Heart right ventricle (tissue), 16 donors: Measurements from ENCODE around the gene DCST1. TPM values are rescaled to one million over a fixed set of nuclear protein-coding genes. Genes with fewer than 3 reads are reported as not detected.
A peak's percentile ranks its signal among the peaks of the same experiment; 100 is the strongest.

Source experiments
- ATAC-seq, 8 donors: fragments of 200-7000 bp; cut with Tn5 transposase; one replicate each; pipeline ENCODE4 v1.9.1; 2020; ENCODE audit warnings: mild to moderate bottlenecking in 8 of 8, moderate library complexity in 8 of 8, moderate number of reproducible peaks in 1 of 8
- DNase-seq, 2 donors: peaks; one replicate each; pipeline ENCODE4 v3.0.0-alpha.2; 2020
- H3K27ac ChIP-seq, 10 donors: fragments of 200-600 bp; sonication (generic) in 2 of 10; one replicate each; pipeline versions ENCODE4 v1.5.0 to v1.8.0; 2020 to 2022; ENCODE audit warnings: mild to moderate bottlenecking in 3 of 10
- H3K27me3 ChIP-seq, 7 donors: fragments of 200-600 bp; one replicate each; pipeline ENCODE4 v1.8.0; 2021 to 2022; ENCODE audit warnings: mild to moderate bottlenecking in 2 of 7
- H3K36me3 ChIP-seq, 9 donors: fragments of 200-600 bp; sonication (generic) in 1 of 9; one replicate each; pipeline versions ENCODE4 v1.5.0 to v1.8.0; 2020 to 2022; ENCODE audit warnings: mild to moderate bottlenecking in 2 of 9
- H3K4me1 ChIP-seq, 9 donors: fragments of 200-600 bp; sonication (generic) in 1 of 9; one replicate each; pipeline versions ENCODE4 v1.5.0 to v1.8.0; 2020 to 2022; ENCODE audit warnings: mild to moderate bottlenecking in 4 of 9
- H3K4me3 ChIP-seq, 10 donors: fragments of 200-600 bp; sonication (generic) in 2 of 10; one replicate each; pipeline versions ENCODE4 v1.5.0 to v1.8.0; 2020 to 2022; ENCODE audit warnings: mild to moderate bottlenecking in 7 of 10, moderate library complexity in 2 of 10
- H3K9me3 ChIP-seq, 11 donors: fragments of 200-600 bp in 10 of 11; sonication (generic) in 2 of 11; one replicate each; pipeline versions ENCODE4 v1.5.0 to v1.8.0; 2013 to 2022; ENCODE audit warnings: mild to moderate bottlenecking in 2 of 11, control low read depth in 1 of 11, moderate library complexity in 1 of 11
- WGBS, 2 donors: extraction: QIAGEN DNeasy Blood & Tissue Kit; methylation state at CpG; one replicate each; pipeline ENCODE4 v1.1.7; 2013; ENCODE audit warnings: inconsistent platforms in 1 of 2; 5-methylcytosine and 5-hydroxymethylcytosine counted together
- intact Hi-C, 10 donors: fragments of 100-400 bp; cut with DNase I; formaldehyde crosslinking; loops; one replicate each; pipeline versions ENCODE4 v1.11.1 to v1.14.2; 2022
- polyA plus RNA-seq, 2 donors: library from polyadenylated mRNA; stranded (reverse); fragments of 200-250 nt; gene quantifications; one replicate each; pipeline ENCODE4 v1.2.3, GENCODE V29; 2013
- total RNA-seq, 10 donors: library from RNA; stranded (reverse); fragmentation: NEBNext Ultra II Directional in 3 of 10; extraction: Animal tissue kit (Norgen Biotek cat#: 25700) in 3 of 10; gene quantifications; one replicate each; pipeline versions ENCODE4 v1.2.1 to v1.2.4, GENCODE V29; 2021 to 2023
- TF ChIP-seq, protein P1 (sequence below), 9 donors: fragments of 200-600 bp; sonication (generic) in 2 of 9; IDR thresholded peaks; one replicate each; pipeline versions ENCODE4 v1.5.0 to v1.8.0; 2021 to 2022; ENCODE audit warnings: antibody characterized with exemption in 9 of 9, mild to moderate bottlenecking in 5 of 9, moderate library complexity in 1 of 9
- donor health status: Arrhythmogenic right ventricular cardiomyopathy.
- donor health status: ischemic (EF 13 %, LVEDD 7.1; RV severe dilation, severe dysfunction).
- donor health status: healthy with polysubstance abuse.
- donor health status: DM: no; HTN: yes; CAD: no.
- donor health status: DM: no; HTN: no; CAD: no.
- donor health status: ischemic (EF 25% LVEDD 6.9; RV normal size, moderate dysfunction).
- donor health status: ischemic (EF 25% LVEDD 5.7; RV mildly dilated, moderate dysfunction).
- donor health status: healthy.
- donor health status: DM: yes; HTN: yes; CAD: no.
- donor health status: Ischemic cardiomyopathy.
- donor health status: ischemic (EF 35%, LVEDD 5.7; RV mildly dilated, moderate dysfunction).
- donor health status: nonischemic (EF 11% LVEDD 7.7; RV severe dilation, severe dysfunction).
- donor health status: DM: yes; HTN: yes; CAD: no.
- donor health status: PGD.
- donor health status: ischemic (EF 29% LVEDD 5.4; RV normal size, mild dysfunction).
- donor health status: nonischemic (EF 23%, LVEDD 6.1; RV moderate dilation, normal function).

DCST1 gene
- total and polyA plus RNA-seq, 12 donors = 0.29 TPM; not detected in 11

DNA sequence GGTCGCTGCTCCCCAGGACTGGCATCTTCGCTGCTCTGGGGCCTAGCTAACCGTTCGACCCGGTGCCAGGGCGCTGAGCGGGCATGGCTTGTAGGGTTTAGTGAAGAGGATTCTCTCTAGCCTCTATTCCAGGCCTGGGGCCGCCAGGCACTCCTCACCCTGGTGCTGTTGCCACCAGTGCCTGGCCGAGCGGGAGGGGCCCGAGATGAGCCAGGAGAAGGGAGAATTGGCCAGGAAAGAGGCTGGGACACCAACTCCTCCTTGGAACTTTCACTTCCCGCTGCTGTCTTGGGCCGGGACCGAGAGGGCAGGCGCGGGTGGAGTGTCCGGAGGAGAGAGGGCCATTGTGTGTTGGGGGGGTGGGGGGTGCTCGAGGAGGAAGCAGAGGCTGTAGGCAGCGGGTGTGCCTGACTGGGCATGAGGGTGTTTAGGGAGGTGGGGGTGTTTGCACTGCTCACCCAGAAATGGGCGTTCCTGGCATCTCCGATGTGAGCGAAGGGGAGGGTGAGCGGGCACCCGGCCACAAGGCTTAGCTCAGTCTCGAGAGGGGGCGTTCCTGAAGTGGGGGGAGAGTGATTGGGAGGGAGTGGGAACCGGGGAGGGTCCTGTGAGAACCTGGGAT, 18.3 kb downstream of the DCST1 start:
- Histone ChIP-seq H3K4me3 (peak overlapping the region; percentile 51 to 98 (median 84)), H3K4me1 (peaks cover 12 to 45% (median 27%) of the 10 kb centered on the region in 9 donors), H3K27ac (peak overlapping the region; percentile 53 to 98 (median 94)), H3K36me3 (peaks cover 0 to 38% (median 20%) of the 10 kb centered on the region in 9 donors), H3K9me3 (no peaks in the 10 kb centered on the region), H3K27me3 (no peaks in the 10 kb centered on the region)
- TF ChIP-seq, protein P1, sequence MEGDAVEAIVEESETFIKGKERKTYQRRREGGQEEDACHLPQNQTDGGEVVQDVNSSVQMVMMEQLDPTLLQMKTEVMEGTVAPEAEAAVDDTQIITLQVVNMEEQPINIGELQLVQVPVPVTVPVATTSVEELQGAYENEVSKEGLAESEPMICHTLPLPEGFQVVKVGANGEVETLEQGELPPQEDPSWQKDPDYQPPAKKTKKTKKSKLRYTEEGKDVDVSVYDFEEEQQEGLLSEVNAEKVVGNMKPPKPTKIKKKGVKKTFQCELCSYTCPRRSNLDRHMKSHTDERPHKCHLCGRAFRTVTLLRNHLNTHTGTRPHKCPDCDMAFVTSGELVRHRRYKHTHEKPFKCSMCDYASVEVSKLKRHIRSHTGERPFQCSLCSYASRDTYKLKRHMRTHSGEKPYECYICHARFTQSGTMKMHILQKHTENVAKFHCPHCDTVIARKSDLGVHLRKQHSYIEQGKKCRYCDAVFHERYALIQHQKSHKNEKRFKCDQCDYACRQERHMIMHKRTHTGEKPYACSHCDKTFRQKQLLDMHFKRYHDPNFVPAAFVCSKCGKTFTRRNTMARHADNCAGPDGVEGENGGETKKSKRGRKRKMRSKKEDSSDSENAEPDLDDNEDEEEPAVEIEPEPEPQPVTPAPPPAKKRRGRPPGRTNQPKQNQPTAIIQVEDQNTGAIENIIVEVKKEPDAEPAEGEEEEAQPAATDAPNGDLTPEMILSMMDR (IDR thresholded peaks at IDR 0.05) = no peak
- intact Hi-C loops = loop anchor here in 4 of 10 donors (2.0 to 10.0 kb wide), 7 partner anchors 33 to 567 kb away; partner anchors contain the start of genes CKS1B (in 2 of the 4), SHC1 (in 2 of the 4), PBXIP1 (in 1 of the 4) and ZBTB7B (in 1 of the 4)
- WGBS, 2 donors = 3 to 5% methylated on average over 25 to 27 of the region's 27 CpGs
- ATAC-seq = peak; percentile 41 to 79 (median 64)
- peak; percentile 71 to 79 for DNase-seq

DNA sequence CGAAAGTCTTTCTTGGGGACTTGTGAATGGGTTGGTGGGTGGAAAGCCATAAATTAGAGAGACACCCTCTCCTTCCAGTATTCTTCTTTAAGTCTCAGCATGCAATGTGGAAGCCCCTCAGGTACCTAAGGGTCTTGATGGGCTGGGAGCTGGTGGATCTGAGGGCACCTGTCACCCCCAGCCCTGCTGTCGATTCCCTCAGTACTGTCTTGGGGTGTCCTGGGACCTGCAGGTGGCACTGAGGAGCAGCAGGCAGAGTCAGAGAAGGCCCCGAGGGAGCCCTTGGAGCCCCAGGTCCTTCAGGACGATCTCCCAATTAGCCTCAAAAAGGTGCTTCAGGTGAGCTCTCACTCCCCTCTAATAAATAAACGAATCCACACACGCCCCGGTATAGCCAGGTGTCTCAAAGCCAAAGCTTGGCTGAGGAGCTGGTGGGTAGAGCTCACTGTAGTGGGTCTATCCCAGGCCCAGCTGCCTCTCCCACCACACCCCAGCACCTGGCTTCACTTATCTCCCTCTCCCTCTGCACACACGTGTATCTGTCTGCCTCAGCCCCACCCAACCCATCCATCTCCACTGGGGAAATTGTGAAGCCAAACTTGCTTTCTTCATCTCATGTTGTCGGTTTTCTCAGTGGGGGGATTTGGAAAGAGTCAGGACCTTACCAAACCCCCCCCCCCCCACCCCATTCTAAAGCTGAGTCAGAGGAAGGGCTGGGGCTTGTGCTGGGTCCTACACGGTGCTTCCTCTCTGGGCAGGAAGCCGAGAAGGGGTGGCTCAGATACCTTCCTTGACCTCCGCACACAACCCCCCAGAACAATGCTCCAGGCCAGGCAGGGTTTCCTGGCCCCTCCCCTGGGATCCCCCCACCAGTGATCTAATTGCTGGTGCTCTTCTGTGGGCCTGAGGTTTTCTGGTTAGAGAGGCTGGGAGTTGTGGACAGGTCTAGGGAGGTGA, 19.1 kb downstream of the DCST1 start:
- Histone ChIP-seq H3K36me3 (peaks cover 0 to 46% (median 28%) of the 10 kb centered on the region in 9 donors), H3K27ac (peak overlapping the region; percentile 53 to 98 (median 92)), H3K4me1 (peaks cover 12 to 45% (median 27%) of the 10 kb centered on the region in 9 donors), H3K27me3 (no peaks in the 10 kb centered on the region), H3K9me3 (no peaks in the 10 kb centered on the region), H3K4me3 (peak overlapping the region in 9 of 10 donors; percentile 51 to 98 (median 84))
- ATAC-seq (peak; percentile 14 to 80 (median 60)), DNase-seq (peak; percentile 62 to 85)
- TF ChIP-seq, protein P1 (IDR thresholded peaks at IDR 0.05) = peak in 4 of 9 donors; percentile 20 to 47 (median 36)
- intact Hi-C loops = loop anchor here in 3 of 10 donors (5.0 to 10.0 kb wide), 6 partner anchors 35 to 568 kb away; partner anchors contain the start of genes CKS1B (in 2 of the 3), SHC1 (in 2 of the 3), PBXIP1 (in 1 of the 3) and ZBTB7B (in 1 of the 3)
- 43 to 61% methylated on average over 12 of the region's 12 CpGs for WGBS, 2 donors

DNA sequence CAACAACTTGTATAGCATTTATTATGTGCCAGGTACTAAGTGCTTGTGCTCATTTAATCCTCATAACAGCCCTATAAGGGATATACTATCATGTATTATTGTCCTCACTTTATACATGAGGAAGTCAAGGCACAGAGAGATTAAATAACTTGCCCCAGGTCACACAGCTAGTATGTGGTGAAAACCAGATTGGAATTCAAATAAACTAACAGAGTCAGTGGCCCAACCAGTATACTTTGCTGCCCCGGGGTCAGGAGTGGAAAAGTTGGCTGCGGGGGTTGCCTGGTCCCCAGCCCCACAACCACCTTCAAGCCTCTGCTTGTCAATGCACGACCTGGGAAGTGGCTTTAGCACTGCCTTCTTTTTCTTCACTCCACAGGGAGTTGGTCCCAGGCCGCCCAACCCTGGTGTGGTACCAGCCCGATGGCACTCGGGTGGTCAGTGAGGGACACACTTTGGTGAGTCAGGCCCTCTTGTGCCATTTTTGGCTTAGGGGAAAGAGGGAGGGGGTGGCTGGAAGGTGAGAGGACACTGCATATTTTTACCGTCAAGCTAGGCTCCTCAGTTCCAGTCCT, 20.0 kb downstream of the DCST1 start:
- Histone ChIP-seq H3K4me1 (peaks cover 12 to 46% (median 27%) of the 10 kb centered on the region in 9 donors), H3K4me3 (peak overlapping the region in 6 of 10 donors; percentile 20 to 91 (median 80)), H3K27ac (peak overlapping the region in 9 of 10 donors; percentile 8 to 97 (median 88)), H3K9me3 (no peaks in the 10 kb centered on the region), H3K36me3 (peaks cover 0 to 55% (median 36%) of the 10 kb centered on the region in 9 donors), H3K27me3 (no peaks in the 10 kb centered on the region)
- intact Hi-C loops = loop anchor here in 3 of 10 donors (5.0 to 10.0 kb wide), 6 partner anchors 36 to 569 kb away; partner anchors contain the start of genes CKS1B (in 2 of the 3), SHC1 (in 2 of the 3), PBXIP1 (in 1 of the 3) and ZBTB7B (in 1 of the 3)
- ATAC-seq = no peak
- TF ChIP-seq, protein P1 (IDR thresholded peaks at IDR 0.05) = no peak
- WGBS, 2 donors = 79 to 81% methylated on average over 7 of the region's 7 CpGs
- DNase-seq = no peak
